Dendritic cell treated with granulocyte-macrophage colony-stimulating factor and Interleukin-4, amounts not matched to agents 40 ng/mL and 50 ng/mL, for 4 days (primary cell): ENCODE measurements around the gene ENAH.
"Not testable (repeated sequence)": the region's sequence is repeated elsewhere in the genome, so short reads cannot be mapped to it uniquely, and the experiment has no call there.

Experiments used
- H3K27ac Mint-ChIP-seq: one replicate; pipeline ENCODE4 v1.8.0; 2022; ENCODE audit warnings: mild to moderate bottlenecking, mixed read lengths
- H3K27me3 Mint-ChIP-seq: one replicate; pipeline ENCODE4 v1.8.0; 2022; ENCODE audit warnings: mild to moderate bottlenecking, mixed read lengths
- H3K36me3 Mint-ChIP-seq: one replicate; pipeline ENCODE4 v1.8.0; 2022; ENCODE audit warnings: low read depth, mixed read lengths
- H3K4me1 Mint-ChIP-seq: one replicate; pipeline ENCODE4 v1.8.0; 2022; ENCODE audit warnings: low read depth, mixed read lengths
- H3K4me3 Mint-ChIP-seq: one replicate; pipeline ENCODE4 v1.8.0; 2022; ENCODE audit warnings: mild to moderate bottlenecking, moderate library complexity, mixed read lengths
- H3K9me3 Mint-ChIP-seq: one replicate; pipeline ENCODE4 v1.8.0; 2022; ENCODE audit warnings: mixed read lengths
- intact Hi-C: fragments of 100-400 bp; cut with micrococcal nuclease; formaldehyde crosslinking; loops from one replicate; pipeline ENCODE4 v1.15.0; 2022

The ENAH gene

GRCh38 chr1:225644666-225645065 is 8.3 kb downstream of the ENAH start:
- Mint-ChIP-seq H3K27me3 (peaks cover 13% of the 10 kb centered on the region), H3K4me3 (no peak overlapping the region), H3K27ac (no peak overlapping the region), H3K9me3 (no peaks in the 10 kb centered on the region), H3K36me3 (no peaks in the 10 kb centered on the region), H3K4me1 (no peaks in the 10 kb centered on the region)
- intact Hi-C loops: no loop called here

GRCh38 chr1:225642177-225642576 is 10.7 kb downstream of the ENAH start:
- H3K27me3 Mint-ChIP-seq: no peaks in the 10 kb centered on the region
- no peaks in the 10 kb centered on the region for H3K4me1 Mint-ChIP-seq
- no peak overlapping the region for H3K27ac Mint-ChIP-seq
- no peaks in the 10 kb centered on the region for H3K36me3 Mint-ChIP-seq
- H3K4me3 Mint-ChIP-seq: no peak overlapping the region
- intact Hi-C loops: no loop called here
- no peaks in the 10 kb centered on the region for H3K9me3 Mint-ChIP-seq

- Mint-ChIP-seq H3K27me3 (no peaks in the 10 kb centered on the region), H3K36me3 (no peaks in the 10 kb centered on the region), H3K4me1 (no peaks in the 10 kb centered on the region), H3K27ac (no peak overlapping the region), H3K9me3 (no peaks in the 10 kb centered on the region), H3K4me3 (no peak overlapping the region)
- intact Hi-C loops: no loop called here
Measured at GRCh38 chr1:225638853-225639252, 14.1 kb downstream of the ENAH start.

- Mint-ChIP-seq H3K36me3 (no peaks in the 10 kb centered on the region), H3K4me3 (no peak overlapping the region), H3K4me1 (no peaks in the 10 kb centered on the region), H3K9me3 (no peaks in the 10 kb centered on the region), H3K27ac (no peak overlapping the region), H3K27me3 (no peaks in the 10 kb centered on the region)
- intact Hi-C loops: no loop called here
Measured at GRCh38 chr1:225637651-225638199, 15.2 kb downstream of the ENAH start.

GRCh38 chr1:225636992-225637391 is 15.9 kb downstream of the ENAH start:
- H3K27ac Mint-ChIP-seq, H3K27me3 Mint-ChIP-seq, H3K36me3 Mint-ChIP-seq, H3K9me3 Mint-ChIP-seq, H3K4me1 Mint-ChIP-seq, intact Hi-C loops, H3K4me3 Mint-ChIP-seq: not testable (repeated sequence)

GRCh38 chr1:225635649-225636048 is 17.3 kb downstream of the ENAH start:
- Mint-ChIP-seq H3K36me3 (no peaks in the 10 kb centered on the region), H3K27ac (no peak overlapping the region)

GRCh38 chr1:225632836-225633235 is 20.1 kb downstream of the ENAH start:
- H3K27me3 Mint-ChIP-seq, H3K27ac Mint-ChIP-seq, intact Hi-C loops, H3K9me3 Mint-ChIP-seq, H3K4me1 Mint-ChIP-seq, H3K4me3 Mint-ChIP-seq, H3K36me3 Mint-ChIP-seq: not testable (repeated sequence)

More at GRCh38 chr1:225635649-225636048, 17.3 kb downstream of the ENAH start:
- H3K27me3 Mint-ChIP-seq: no peaks in the 10 kb centered on the region
- H3K4me3 Mint-ChIP-seq: no peak overlapping the region
- intact Hi-C loops: no loop called here
- no peaks in the 10 kb centered on the region for H3K4me1 Mint-ChIP-seq
- H3K9me3 Mint-ChIP-seq: no peaks in the 10 kb centered on the region

- Mint-ChIP-seq H3K36me3 (no peaks in the 10 kb centered on the region), H3K27me3 (no peaks in the 10 kb centered on the region), H3K9me3 (no peaks in the 10 kb centered on the region), H3K4me3 (no peak overlapping the region), H3K27ac (no peak overlapping the region), H3K4me1 (no peaks in the 10 kb centered on the region)
- intact Hi-C loops: no loop called here
Measured at GRCh38 chr1:225631021-225631663, 21.8 kb downstream of the ENAH start.

GRCh38 chr1:225629483-225629882 is 23.4 kb downstream of the ENAH start:
- intact Hi-C loops: no loop called here
- H3K4me3 Mint-ChIP-seq: no peak overlapping the region
- no peaks in the 10 kb centered on the region for H3K27me3 Mint-ChIP-seq
- no peaks in the 10 kb centered on the region for H3K4me1 Mint-ChIP-seq
- H3K36me3 Mint-ChIP-seq: no peaks in the 10 kb centered on the region
- no peaks in the 10 kb centered on the region for H3K9me3 Mint-ChIP-seq
- no peak overlapping the region for H3K27ac Mint-ChIP-seq

GRCh38 chr1:225628794-225629193 is 24.1 kb downstream of the ENAH start:
- H3K4me3 Mint-ChIP-seq, H3K27me3 Mint-ChIP-seq, intact Hi-C loops, H3K4me1 Mint-ChIP-seq, H3K36me3 Mint-ChIP-seq, H3K9me3 Mint-ChIP-seq, H3K27ac Mint-ChIP-seq: not testable (repeated sequence)

- intact Hi-C loops: no loop called here
- H3K9me3 Mint-ChIP-seq: no peaks in the 10 kb centered on the region
- H3K27ac Mint-ChIP-seq: no peak overlapping the region
- H3K4me1 Mint-ChIP-seq: no peaks in the 10 kb centered on the region
- H3K27me3 Mint-ChIP-seq: no peaks in the 10 kb centered on the region
- no peaks in the 10 kb centered on the region for H3K36me3 Mint-ChIP-seq
- no peak overlapping the region for H3K4me3 Mint-ChIP-seq
Measured at GRCh38 chr1:225627304-225627947, 25.5 kb downstream of the ENAH start.

- Mint-ChIP-seq H3K36me3 (no peaks in the 10 kb centered on the region), H3K4me1 (no peaks in the 10 kb centered on the region), H3K9me3 (no peaks in the 10 kb centered on the region), H3K27me3 (no peaks in the 10 kb centered on the region), H3K4me3 (no peak overlapping the region), H3K27ac (no peak overlapping the region)
- intact Hi-C loops: no loop called here
Measured at GRCh38 chr1:225626698-225627097, 26.2 kb downstream of the ENAH start.

GRCh38 chr1:225617956-225618355 is 35.0 kb downstream of the ENAH start:
- Mint-ChIP-seq H3K36me3 (no peaks in the 10 kb centered on the region), H3K4me3 (no peak overlapping the region), H3K27me3 (no peaks in the 10 kb centered on the region), H3K27ac (no peak overlapping the region), H3K4me1 (no peaks in the 10 kb centered on the region), H3K9me3 (peaks cover 6% of the 10 kb centered on the region)
- intact Hi-C loops: no loop called here

- intact Hi-C loops: no loop called here
- Mint-ChIP-seq H3K36me3 (no peaks in the 10 kb centered on the region), H3K4me1 (no peaks in the 10 kb centered on the region), H3K27me3 (no peaks in the 10 kb centered on the region), H3K9me3 (peaks cover 6% of the 10 kb centered on the region), H3K4me3 (no peak overlapping the region), H3K27ac (no peak overlapping the region)
Measured at GRCh38 chr1:225617479-225617878, 35.4 kb downstream of the ENAH start.

GRCh38 chr1:225615403-225615790 is 37.5 kb downstream of the ENAH start:
- H3K36me3 Mint-ChIP-seq, intact Hi-C loops, H3K4me3 Mint-ChIP-seq, H3K4me1 Mint-ChIP-seq, H3K9me3 Mint-ChIP-seq, H3K27me3 Mint-ChIP-seq, H3K27ac Mint-ChIP-seq: not testable (repeated sequence)
